ENCODE data around the gene PDE9A.
"Not testable (repeated sequence)": the region's sequence is repeated elsewhere in the genome, so short reads cannot be mapped to it uniquely, and the experiment has no call there.

Gene PDE9A

GRCh38 chr21:42780617-42781016 is 127.2 kb downstream of the PDE9A start:
- DNase-seq, result no peak

- DNase-seq, result no peak
Observed at GRCh38 chr21:42781150-42781970, 127.9 kb downstream of the PDE9A start.

- DNase-seq, result no peak
Observed at GRCh38 chr21:42781971-42782722, 128.7 kb downstream of the PDE9A start.

GRCh38 chr21:42782723-42783242 is 129.4 kb downstream of the PDE9A start:
- no peak for DNase-seq

- no peak for DNase-seq
Observed at GRCh38 chr21:42784276-42784675, 130.9 kb downstream of the PDE9A start.

GRCh38 chr21:42784896-42785451 is 131.6 kb downstream of the PDE9A start:
- DNase-seq, result no peak

GRCh38 chr21:42785666-42786427 is 132.4 kb downstream of the PDE9A start:
- no peak for DNase-seq

- no peak for DNase-seq
Observed at GRCh38 chr21:42786884-42787283, 133.5 kb downstream of the PDE9A start.

GRCh38 chr21:42787613-42788012 is 134.2 kb downstream of the PDE9A start:
- no peak for DNase-seq

GRCh38 chr21:42790520-42791065 is 137.2 kb downstream of the PDE9A start:
- no peak for DNase-seq

- DNase-seq, result no peak
Observed at GRCh38 chr21:42793774-42794173, 140.4 kb downstream of the PDE9A start.

- DNase-seq, result no peak
Observed at GRCh38 chr21:42794551-42794950, 141.1 kb downstream of the PDE9A start.

- no peak for DNase-seq
Observed at GRCh38 chr21:42796327-42797062, 143.1 kb downstream of the PDE9A start.

- DNase-seq, result no peak
Observed at GRCh38 chr21:42797522-42797921, 144.1 kb downstream of the PDE9A start.

- no peak for DNase-seq
Observed at GRCh38 chr21:42798106-42798505, 144.7 kb downstream of the PDE9A start.

- no peak for DNase-seq
Observed at GRCh38 chr21:42799516-42799915, 146.1 kb downstream of the PDE9A start.

GRCh38 chr21:42799948-42800347 is 146.5 kb downstream of the PDE9A start:
- no peak for DNase-seq

GRCh38 chr21:42801616-42802015 is 148.2 kb downstream of the PDE9A start:
- DNase-seq, result not testable (repeated sequence)

- no peak for DNase-seq
Observed at GRCh38 chr21:42806509-42807140, 153.2 kb downstream of the PDE9A start.

- DNase-seq, result not testable (repeated sequence)
Observed at GRCh38 chr21:42807293-42807895, 154.0 kb downstream of the PDE9A start.

Data from T1000 (cell line).